AG04450 (cell line): ENCODE data around the gene ACKR2. TPM values are rescaled to one million over a fixed set of nuclear protein-coding genes. Genes with fewer than 3 reads are reported as not detected.

Source experiments
- CTCF ChIA-PET: fragments of 300-600, 350-600 bp; formaldehyde crosslinking; extraction: SDS; loops from one replicate; lab custom pipeline; 2022; ENCODE audit warnings: antibody characterized with exemption, inconsistent platforms; lab: Charles Lee
- POLR2A ChIA-PET: fragments of 350-600 bp; formaldehyde crosslinking; extraction: SDS; loops from one replicate; lab custom pipeline; 2021; ENCODE audit warnings: antibody characterized with exemption, inconsistent platforms; lab: Yijun Ruan, JAX
- DNase-seq: peaks from one replicate; pipeline ENCODE4 v3.0.0-alpha.2; 2011; ENCODE audit warnings: low read depth, low spot score
- H3K27ac ChIP-seq: one replicate; pipeline ENCODE4 v1.5.1; 2012; ENCODE audit warnings: low read depth, low read length, control low read depth
- H3K27me3 ChIP-seq: one replicate; pipeline ENCODE4 v1.6.0; 2012; ENCODE audit warnings: low read length; ENCODE audit not compliant: control insufficient read depth, insufficient read depth
- H3K4me3 ChIP-seq: 2 replicates; pipeline ENCODE4 v1.5.1; 2011; ENCODE audit warnings: mild to moderate bottlenecking, low read depth, low read length, control low read depth
- H3K9me3 ChIP-seq: 2 replicates; pipeline ENCODE4 v1.5.1; 2012; ENCODE audit warnings: low read length; ENCODE audit not compliant: control insufficient read depth, insufficient read depth
- CTCF ChIP-seq: IDR thresholded peaks from 2 replicates; pipeline ENCODE4 v1.5.1; 2011; ENCODE audit warnings: low read depth, low read length, control low read depth, inconsistent platforms
- polyA plus RNA-seq: library from polyadenylated mRNA; depleted of rRNA; stranded (reverse); fragments of >200 nt; gene quantifications from 2 replicates; pipeline ENCODE4 v1.2.3, GENCODE V29; 2011

The ACKR2 gene
- polyA plus RNA-seq, 1 experiment = 0.04 TPM

GRCh38 chr3:42827023-42827422 lies 17.8 kb downstream of the ACKR2 start:
- peaks cover 9% of the 10 kb centered on the region for H3K27me3 ChIP-seq
- H3K9me3 ChIP-seq = no peaks in the 10 kb centered on the region
- ChIA-PET CTCF (no interaction called here), POLR2A (no interaction called here)
- DNase-seq = no peak
- no peak overlapping the region for H3K4me3 ChIP-seq
- H3K27ac ChIP-seq = no peak overlapping the region
- no peak for TF ChIP-seq CTCF

- TF ChIP-seq CTCF = no peak
- ChIA-PET POLR2A (no interaction called here), CTCF (interaction anchor here (0.6 to 1.1 kb wide), 2 partner anchors 12 to 46 kb away, joined by 3 read pairs; no protein-coding TSS in a partner anchor)
- Histone ChIP-seq H3K27me3 (peaks cover 9% of the 10 kb centered on the region), H3K4me3 (no peak overlapping the region), H3K27ac (no peak overlapping the region), H3K9me3 (no peaks in the 10 kb centered on the region)
- no peak for DNase-seq
Measured at GRCh38 chr3:42827654-42828053, 18.4 kb downstream of the ACKR2 start.

GRCh38 chr3:42829083-42829627 lies 19.9 kb downstream of the ACKR2 start:
- Histone ChIP-seq H3K27me3 (peaks cover 7% of the 10 kb centered on the region), H3K4me3 (no peak overlapping the region), H3K27ac (no peak overlapping the region), H3K9me3 (no peaks in the 10 kb centered on the region)
- ChIA-PET POLR2A (no interaction called here), CTCF (interaction anchor here (0.5 to 0.9 kb wide), 3 partner anchors 10 to 599 kb away, joined by 3 to 4 read pairs (median 3); no protein-coding TSS in a partner anchor)
- TF ChIP-seq CTCF = no peak
- no peak for DNase-seq

GRCh38 chr3:42829628-42830436 lies 20.6 kb downstream of the ACKR2 start:
- DNase-seq = no peak
- POLR2A ChIA-PET = no interaction called here

More at GRCh38 chr3:42829628-42830436, 20.6 kb downstream of the ACKR2 start:
- H3K9me3 ChIP-seq = no peaks in the 10 kb centered on the region
- H3K27ac ChIP-seq = no peak overlapping the region
- peaks cover 7% of the 10 kb centered on the region for H3K27me3 ChIP-seq
- no peak overlapping the region for H3K4me3 ChIP-seq
- no peak for TF ChIP-seq CTCF
- CTCF ChIA-PET = interaction anchor here (0.8 to 1.2 kb wide), 5 partner anchors 9 to 600 kb away, joined by 3 to 5 read pairs (median 4); no protein-coding TSS in a partner anchor
